Prostate gland (tissue), 2 donors: ENCODE data around the gene KDM4B. TPM values are rescaled to one million over a fixed set of nuclear protein-coding genes. Genes with fewer than 3 reads are reported as not detected.

ENCODE experiments used
- DNase-seq: peaks from one replicate; pipeline ENCODE4 v3.0.0-alpha.2; 2019; ENCODE audit warnings: low spot score
- H3K27ac ChIP-seq, 2 donors: fragments of 200-600 bp; sonication (generic); 2 replicates each; pipeline ENCODE4 v1.5.1; 2017 to 2019
- H3K27me3 ChIP-seq: fragments of 200-600 bp; sonication (generic); replicated peaks from 2 replicates; pipeline ENCODE4 v1.5.1; 2019; ENCODE audit not compliant: insufficient read depth
- H3K36me3 ChIP-seq, 2 donors: fragments of 200-600 bp; sonication (generic); 1 replicate in 1 of 2; 2 replicates in 1 of 2; pipeline versions ENCODE4 v1.5.1 to v1.8.1; 2017 to 2019
- H3K4me1 ChIP-seq: fragments of 200-600 bp; sonication (generic); replicated peaks from 2 replicates; pipeline ENCODE4 v1.5.1; 2019
- H3K4me3 ChIP-seq, 2 donors: fragments of 200-600 bp; sonication (generic); 2 replicates each; pipeline ENCODE4 v1.5.1; 2017 to 2019
- H3K9me3 ChIP-seq: fragments of 200-600 bp; sonication (generic); 2 replicates; pipeline ENCODE4 v1.5.1; 2017
- CTCF ChIP-seq, 4 experiments: fragments of 200-600 bp in 2 of 4; fragments of 450-650 bp in 2 of 4; sonication (generic) in 2 of 4; IDR thresholded peaks; 1 replicate in 3 of 4; 2 replicates in 1 of 4; pipeline ENCODE4 v1.5.1; 2016 to 2019; ENCODE audit warnings: antibody characterized with exemption in 4 of 4, mild to moderate bottlenecking in 2 of 4, moderate library complexity in 2 of 4
- POLR2A ChIP-seq: fragments of 450-650 bp; IDR thresholded peaks from one replicate; pipeline ENCODE4 v1.6.1; 2016; ENCODE audit warnings: antibody characterized with exemption, mild to moderate bottlenecking
- POLR2AphosphoS5 ChIP-seq: sonication (generic); formaldehyde crosslinking; IDR thresholded peaks from one replicate; pipeline ENCODE4 v1.6.1; 2017; ENCODE audit warnings: antibody characterized with exemption
- WGBS: methylation state at CpG from one replicate; pipeline ENCODE4 v1.1.5; 2018; 5-methylcytosine and 5-hydroxymethylcytosine counted together
- intact Hi-C: fragments of 100-400 bp; cut with DNase I; formaldehyde crosslinking; loops from one replicate; pipeline ENCODE4 v1.14.2; 2022
- total RNA-seq, 2 donors: library from RNA; depleted of rRNA; stranded (reverse); fragments of >200 nt; gene quantifications; one replicate each; pipeline ENCODE4 v1.1.0, GENCODE V29; 2016

KDM4B gene
- total RNA-seq, 2 donors from 2014 or later, result 74.6 to 136 TPM

GRCh38 chr19:5182751-5183150 lies 213.8 kb downstream of the KDM4B start:
- intact Hi-C loops, result no loop called here
- WGBS, result 54% methylated on average over 10 of the region's 10 CpGs
- no peaks in the 10 kb centered on the region for H3K9me3 ChIP-seq

GRCh38 chr19:5183616-5184015 lies 214.7 kb downstream of the KDM4B start:
- H3K27ac ChIP-seq, result no peak overlapping the region
- no peaks in the 10 kb centered on the region for H3K9me3 ChIP-seq
- H3K27me3 ChIP-seq, result no peaks in the 10 kb centered on the region
- no peak for TF ChIP-seq CTCF (IDR thresholded peaks at IDR 0.05)
- 84% methylated on average over 3 of the region's 3 CpGs for WGBS
- no peaks in the 10 kb centered on the region for H3K4me1 ChIP-seq
- no peak for DNase-seq
- H3K4me3 ChIP-seq, result no peak overlapping the region
- intact Hi-C loops, result no loop called here
- H3K36me3 ChIP-seq, result no peaks in the 10 kb centered on the region

More at GRCh38 chr19:5182751-5183150, 213.8 kb downstream of the KDM4B start:
- TF ChIP-seq POLR2A (no peak), CTCF (IDR thresholded peaks at IDR 0.05) (no peak)
- H3K4me1 ChIP-seq, result no peaks in the 10 kb centered on the region
- no peak for DNase-seq
- H3K27ac ChIP-seq, result no peak overlapping the region
- no peak overlapping the region for H3K4me3 ChIP-seq
- H3K27me3 ChIP-seq, result no peaks in the 10 kb centered on the region
- no peaks in the 10 kb centered on the region for H3K36me3 ChIP-seq

- intact Hi-C loops, result no loop called here
- TF ChIP-seq POLR2A (no peak), POLR2AphosphoS5 (no peak), CTCF (IDR thresholded peaks at IDR 0.05) (no peak)
- Histone ChIP-seq H3K4me3 (no peak overlapping the region), H3K4me1 (no peaks in the 10 kb centered on the region), H3K27me3 (no peaks in the 10 kb centered on the region), H3K36me3 (no peaks in the 10 kb centered on the region), H3K27ac (no peak overlapping the region), H3K9me3 (no peaks in the 10 kb centered on the region)
- 94% methylated on average over 4 of the region's 4 CpGs for WGBS
- no peak for DNase-seq
These were observed 216.0 kb downstream of the KDM4B start for GRCh38 chr19:5184930-5185329.

- no peak for DNase-seq
- intact Hi-C loops, result no loop called here
- Histone ChIP-seq H3K36me3 (no peaks in the 10 kb centered on the region), H3K4me3 (no peak overlapping the region), H3K4me1 (no peaks in the 10 kb centered on the region), H3K9me3 (no peaks in the 10 kb centered on the region), H3K27me3 (no peaks in the 10 kb centered on the region), H3K27ac (no peak overlapping the region)
- WGBS, result 70% methylated on average over 7 of the region's 7 CpGs
- TF ChIP-seq CTCF (IDR thresholded peaks at IDR 0.05) (no peak), POLR2AphosphoS5 (no peak), POLR2A (no peak)
These were observed 217.6 kb downstream of the KDM4B start for GRCh38 chr19:5186293-5187050.
